GM12878 (cell line): Measurements from ENCODE around the gene ARL16. TPM values are rescaled to one million over a fixed set of nuclear protein-coding genes. Genes with fewer than 3 reads are reported as not detected.

Source experiments
- CBX3 ChIP-seq: fragments of 200-600 bp; sonication (generic); IDR thresholded peaks from 2 replicates; pipeline ENCODE4 v1.6.1; 2016; ENCODE audit warnings: low read depth, borderline replicate concordance
- EED ChIP-seq: sonication (generic); IDR thresholded peaks from 2 replicates; pipeline ENCODE4 v1.6.1; 2016; ENCODE audit warnings: antibody characterized with exemption, low read depth
- EGR1 ChIP-seq, 2 experiments: IDR thresholded peaks; 1 replicate in 1 of 2; 2 replicates in 1 of 2; pipeline ENCODE4 v1.6.1; 2011 to 2012; ENCODE audit warnings: low read depth in 2 of 2, low read length in 2 of 2, borderline replicate concordance in 1 of 2, mild to moderate bottlenecking in 1 of 2, moderate library complexity in 1 of 2
- GABPA ChIP-seq: IDR thresholded peaks from 2 replicates; pipeline ENCODE4 v1.6.1; 2014; ENCODE audit warnings: antibody characterized with exemption, low read depth, mild to moderate bottlenecking, inconsistent platforms
- HDAC6 ChIP-seq: fragments of 200-600 bp; sonication (generic); IDR thresholded peaks from one replicate; pipeline ENCODE4 v1.8.0; 2017; ENCODE audit warnings: antibody characterized with exemption; ENCODE audit not compliant: unreplicated experiment
- HDGF ChIP-seq: fragments of 450-650 bp; IDR thresholded peaks from 2 replicates; pipeline ENCODE4 v1.6.1; 2016; ENCODE audit warnings: antibody characterized with exemption
- IKZF1 ChIP-seq: fragments of 450-650 bp; conservative IDR thresholded peaks from 2 replicates; pipeline ENCODE4 v1.6.1; 2017; ENCODE audit warnings: antibody characterized with exemption, mild to moderate bottlenecking
- IRF4 ChIP-seq: IDR thresholded peaks from 2 replicates; pipeline ENCODE4 v1.6.1; 2011; ENCODE audit warnings: low read depth, low read length
- MTA3 ChIP-seq: IDR thresholded peaks from 2 replicates; pipeline ENCODE4 v1.6.1; 2012; ENCODE audit warnings: low read length, inconsistent platforms, borderline replicate concordance
- MXI1 ChIP-seq: fragments of 150-350 bp; IDR thresholded peaks from 2 replicates; pipeline ENCODE4 v1.6.1; 2011; ENCODE audit warnings: low read depth, mild to moderate bottlenecking, inconsistent platforms, low read length, improper control_type of control experiment
- NFYB ChIP-seq: IDR thresholded peaks from 2 replicates; pipeline ENCODE4 v1.6.1; 2011; ENCODE audit warnings: low read depth, mild to moderate bottlenecking, low read length, improper control_type of control experiment, moderate library complexity; ENCODE audit not compliant: insufficient read depth
- NR2C1 ChIP-seq: fragments of 450-650 bp; IDR thresholded peaks from 2 replicates; pipeline ENCODE4 v1.6.1; 2017; ENCODE audit warnings: antibody characterized with exemption, mild to moderate bottlenecking, moderate library complexity
- NR2C2 ChIP-seq: IDR thresholded peaks from 2 replicates; pipeline ENCODE4 v1.6.1; 2011; ENCODE audit warnings: borderline replicate concordance, low read depth; ENCODE audit not compliant: control insufficient read depth, insufficient read length
- NRF1 ChIP-seq: conservative IDR thresholded peaks from 2 replicates; pipeline ENCODE4 v1.6.1; 2011; ENCODE audit warnings: mild to moderate bottlenecking, low read depth, low read length, improper control_type of control experiment
- POLR2AphosphoS2 ChIP-seq: IDR thresholded peaks from 2 replicates; pipeline ENCODE4 v1.6.1; 2011; ENCODE audit warnings: low read depth, mild to moderate bottlenecking, low read length, improper control_type of control experiment, moderate library complexity
- RAD51 ChIP-seq: fragments of 450-650 bp; IDR thresholded peaks from 2 replicates; pipeline ENCODE4 v1.6.1; 2016; ENCODE audit warnings: moderate library complexity, mild to moderate bottlenecking, inconsistent platforms
- SMAD5 ChIP-seq: IDR thresholded peaks from 2 replicates; pipeline ENCODE4 v1.6.1; 2016; ENCODE audit warnings: antibody characterized with exemption, low read depth
- SP1 ChIP-seq: IDR thresholded peaks from one replicate; pipeline ENCODE4 v1.6.1; 2011; ENCODE audit warnings: low read depth, low read length
- SPI1 ChIP-seq: IDR thresholded peaks from 2 replicates; pipeline ENCODE4 v1.6.1; 2011; ENCODE audit warnings: low read depth, mild to moderate bottlenecking, low read length, moderate library complexity, borderline replicate concordance; ENCODE audit not compliant: insufficient read depth
- SREBF1 ChIP-seq: IDR thresholded peaks from 2 replicates; pipeline ENCODE4 v1.6.1; 2012; ENCODE audit warnings: mild to moderate bottlenecking, low read length
- TARDBP ChIP-seq: IDR thresholded peaks from 2 replicates; pipeline ENCODE4 v1.6.1; 2016; ENCODE audit warnings: borderline replicate concordance
- TCF12 ChIP-seq: IDR thresholded peaks from 2 replicates; pipeline ENCODE4 v1.6.1; 2011; ENCODE audit warnings: low read depth, mild to moderate bottlenecking, low read length
- TCF3 ChIP-seq: IDR thresholded peaks from 2 replicates; pipeline ENCODE4 v1.6.1; 2012; ENCODE audit warnings: low read depth, mild to moderate bottlenecking, low read length, borderline replicate concordance; ENCODE audit not compliant: insufficient read depth
- polyA plus RNA-seq, 11 experiments: library from polyadenylated mRNA; depleted of rRNA in 4 of 11; unstranded in 6 of 11; stranded (reverse) in 5 of 11; fragments of >200 nt; fragmentation: Nextera tagmentation in 4 of 11; fragmentation: Illumina TruSeq in 1 of 11; extraction: Ambion mirVana in 4 of 11; extraction: Trizol in 1 of 11; gene quantifications; 1 replicate in 1 of 11; 2 replicates in 10 of 11; pipeline versions ENCODE4 v1.2.1 to v1.2.3, GENCODE V29; 2011 to 2016; ENCODE audit warnings: inconsistent platforms in 2 of 11, missing spikeins in 2 of 11, low read depth in 1 of 11
- total RNA-seq, 4 experiments: library from RNA; depleted of rRNA in 3 of 4; stranded (reverse); fragments of >200 nt in 3 of 4; fragmentation: Illumina TruSeq in 1 of 4; extraction: Trizol in 1 of 4; gene quantifications; 2 replicates each; pipeline versions ENCODE4 v1.2.1 to v1.2.3, GENCODE V29; 2013 to 2021
- TF ChIP-seq, protein P1 (sequence below): fragments of 450-650 bp; IDR thresholded peaks from 2 replicates; pipeline ENCODE4 v1.6.1; 2017; ENCODE audit warnings: mild to moderate bottlenecking, low read depth, inconsistent platforms; ENCODE audit not compliant: poor library complexity, severe bottlenecking
- TF ChIP-seq, protein P2 (sequence below): fragments of 450-650 bp; IDR thresholded peaks from 2 replicates; pipeline ENCODE4 v1.6.1; 2017; ENCODE audit warnings: mild to moderate bottlenecking

Gene ARL16
- total and polyA plus RNA-seq, 10 of the 15 experiments (the other 5 are each of a cell fraction or from before 2014, with no cell fraction given): 4.7 to 47.6 (median 30.9) TPM

DNA sequence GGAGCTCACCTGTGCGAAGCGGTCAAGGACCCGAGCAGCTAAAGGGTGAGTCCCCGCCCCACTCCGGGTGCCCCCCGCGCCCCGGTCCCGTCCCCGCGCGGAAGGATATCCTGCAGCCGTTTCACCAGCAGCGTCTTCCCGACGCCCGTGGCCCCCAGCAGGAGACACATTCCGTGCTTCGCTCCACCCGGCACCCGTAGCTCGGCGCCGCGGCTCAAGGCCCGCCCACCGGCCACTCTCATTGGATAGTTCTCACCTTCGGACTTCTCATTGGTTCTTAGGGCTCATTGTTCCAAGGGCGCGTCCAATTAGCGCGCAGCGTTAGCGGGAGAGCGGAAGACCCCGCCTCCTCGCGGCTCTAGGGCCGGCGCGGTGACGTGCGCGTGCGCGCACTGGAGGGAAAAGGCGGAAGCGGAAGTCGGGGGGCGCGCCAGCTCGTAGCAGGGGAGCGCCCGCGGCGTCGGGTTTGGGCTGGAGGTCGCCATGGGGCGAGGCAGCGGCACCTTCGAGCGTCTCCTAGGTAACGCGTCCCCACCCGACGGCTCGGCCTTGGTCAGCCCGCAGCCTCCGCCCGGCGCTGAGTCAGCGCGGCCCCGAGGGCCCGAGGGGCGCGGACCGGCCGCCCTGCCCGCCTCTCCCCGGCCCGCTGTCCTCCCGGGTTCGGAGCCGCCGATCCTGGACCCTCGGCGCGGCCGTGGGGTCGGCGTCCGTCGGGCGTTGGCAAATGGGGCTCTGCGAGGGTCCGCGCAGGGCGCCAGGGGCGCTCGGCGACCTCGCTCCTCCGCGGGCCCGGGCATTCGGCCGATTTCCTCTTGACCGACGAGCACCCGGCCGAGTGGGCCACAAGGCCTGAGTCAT, at the start of gene ARL16, which contains the start of gene HGS (continued):
- TF ChIP-seq, protein P1, sequence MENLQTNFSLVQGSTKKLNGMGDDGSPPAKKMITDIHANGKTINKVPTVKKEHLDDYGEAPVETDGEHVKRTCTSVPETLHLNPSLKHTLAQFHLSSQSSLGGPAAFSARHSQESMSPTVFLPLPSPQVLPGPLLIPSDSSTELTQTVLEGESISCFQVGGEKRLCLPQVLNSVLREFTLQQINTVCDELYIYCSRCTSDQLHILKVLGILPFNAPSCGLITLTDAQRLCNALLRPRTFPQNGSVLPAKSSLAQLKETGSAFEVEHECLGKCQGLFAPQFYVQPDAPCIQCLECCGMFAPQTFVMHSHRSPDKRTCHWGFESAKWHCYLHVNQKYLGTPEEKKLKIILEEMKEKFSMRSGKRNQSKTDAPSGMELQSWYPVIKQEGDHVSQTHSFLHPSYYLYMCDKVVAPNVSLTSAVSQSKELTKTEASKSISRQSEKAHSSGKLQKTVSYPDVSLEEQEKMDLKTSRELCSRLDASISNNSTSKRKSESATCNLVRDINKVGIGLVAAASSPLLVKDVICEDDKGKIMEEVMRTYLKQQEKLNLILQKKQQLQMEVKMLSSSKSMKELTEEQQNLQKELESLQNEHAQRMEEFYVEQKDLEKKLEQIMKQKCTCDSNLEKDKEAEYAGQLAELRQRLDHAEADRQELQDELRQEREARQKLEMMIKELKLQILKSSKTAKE: peak; percentile 22
- TF ChIP-seq MTA3 (no peak), HDAC6 (no peak), TCF3 (no peak), EGR1 (IDR thresholded peaks at IDR 0.05; ENCODE audit: borderline replicate concordance in 1 of 2, low read depth in 2 of 2, low read length in 2 of 2) (no peak), NR2C2 (no peak), IKZF1 (peak; percentile 85), GABPA (peak; percentile 82), IRF4 (no peak), SPI1 (peak; percentile 68), CBX3 (no peak), SMAD5 (no peak), MXI1 (peak; percentile 86), POLR2AphosphoS2 (peak; percentile 67; the same call in 1 of the 2 replicates), SP1 (peak; percentile 99), NRF1 (peak; percentile 67), TARDBP (peak; percentile 85; the same call in 1 of the 2 replicates), SREBF1 (peak; percentile 14; the same call in 1 of the 2 replicates), EED (0 out of 2 replicates have a peak, but pooled peaks have one; percentile 53), NR2C1 (no peak), HDGF (no peak), RAD51 (no peak), TCF12 (0 out of 2 replicates have a peak, but pooled peaks have one; percentile 4), NFYB (peak; percentile 96)
- TF ChIP-seq, protein P2, sequence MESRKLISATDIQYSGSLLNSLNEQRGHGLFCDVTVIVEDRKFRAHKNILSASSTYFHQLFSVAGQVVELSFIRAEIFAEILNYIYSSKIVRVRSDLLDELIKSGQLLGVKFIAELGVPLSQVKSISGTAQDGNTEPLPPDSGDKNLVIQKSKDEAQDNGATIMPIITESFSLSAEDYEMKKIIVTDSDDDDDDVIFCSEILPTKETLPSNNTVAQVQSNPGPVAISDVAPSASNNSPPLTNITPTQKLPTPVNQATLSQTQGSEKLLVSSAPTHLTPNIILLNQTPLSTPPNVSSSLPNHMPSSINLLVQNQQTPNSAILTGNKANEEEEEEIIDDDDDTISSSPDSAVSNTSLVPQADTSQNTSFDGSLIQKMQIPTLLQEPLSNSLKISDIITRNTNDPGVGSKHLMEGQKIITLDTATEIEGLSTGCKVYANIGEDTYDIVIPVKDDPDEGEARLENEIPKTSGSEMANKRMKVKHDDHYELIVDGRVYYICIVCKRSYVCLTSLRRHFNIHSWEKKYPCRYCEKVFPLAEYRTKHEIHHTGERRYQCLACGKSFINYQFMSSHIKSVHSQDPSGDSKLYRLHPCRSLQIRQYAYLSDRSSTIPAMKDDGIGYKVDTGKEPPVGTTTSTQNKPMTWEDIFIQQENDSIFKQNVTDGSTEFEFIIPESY: no peak
